Testis (tissue), 2 donors: ENCODE measurements around the gene UNC5CL.

Experiments used
- POLR2A ChIP-seq: fragments of 450-650 bp; IDR thresholded peaks from one replicate; pipeline ENCODE4 v1.6.1; 2017; ENCODE audit warnings: antibody characterized with exemption, mild to moderate bottlenecking, moderate library complexity
- TF ChIP-seq, protein P1 (sequence below), 3 experiments: fragments of 450-650 bp in 2 of 3; fragments of 200-600 bp in 1 of 3; sonication (generic) in 1 of 3; IDR thresholded peaks; one replicate each; pipeline ENCODE4 v1.5.1; 2016 to 2019; ENCODE audit warnings: antibody characterized with exemption in 3 of 3, mild to moderate bottlenecking in 2 of 3, moderate library complexity in 1 of 3

DNA sequence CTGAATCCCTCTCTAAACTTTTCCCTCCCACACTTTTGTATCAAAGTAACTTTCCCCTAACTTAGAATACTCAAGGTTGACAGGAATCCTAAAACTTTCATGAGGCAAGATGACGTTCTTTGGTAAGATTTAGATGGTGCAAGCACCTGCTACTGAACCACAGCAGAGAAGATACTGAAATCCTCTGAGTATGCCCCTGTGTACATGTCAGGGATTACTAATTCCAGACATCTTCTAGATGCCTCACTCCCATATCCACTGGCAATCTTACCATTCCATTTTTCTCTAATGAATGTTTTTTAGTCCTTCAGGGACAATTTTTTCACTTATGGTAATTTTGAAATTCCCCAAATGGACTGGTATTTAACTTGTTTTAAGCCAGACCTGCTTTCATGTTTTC lies 23.0 kb upstream of the UNC5CL start:
- TF ChIP-seq, protein P1, sequence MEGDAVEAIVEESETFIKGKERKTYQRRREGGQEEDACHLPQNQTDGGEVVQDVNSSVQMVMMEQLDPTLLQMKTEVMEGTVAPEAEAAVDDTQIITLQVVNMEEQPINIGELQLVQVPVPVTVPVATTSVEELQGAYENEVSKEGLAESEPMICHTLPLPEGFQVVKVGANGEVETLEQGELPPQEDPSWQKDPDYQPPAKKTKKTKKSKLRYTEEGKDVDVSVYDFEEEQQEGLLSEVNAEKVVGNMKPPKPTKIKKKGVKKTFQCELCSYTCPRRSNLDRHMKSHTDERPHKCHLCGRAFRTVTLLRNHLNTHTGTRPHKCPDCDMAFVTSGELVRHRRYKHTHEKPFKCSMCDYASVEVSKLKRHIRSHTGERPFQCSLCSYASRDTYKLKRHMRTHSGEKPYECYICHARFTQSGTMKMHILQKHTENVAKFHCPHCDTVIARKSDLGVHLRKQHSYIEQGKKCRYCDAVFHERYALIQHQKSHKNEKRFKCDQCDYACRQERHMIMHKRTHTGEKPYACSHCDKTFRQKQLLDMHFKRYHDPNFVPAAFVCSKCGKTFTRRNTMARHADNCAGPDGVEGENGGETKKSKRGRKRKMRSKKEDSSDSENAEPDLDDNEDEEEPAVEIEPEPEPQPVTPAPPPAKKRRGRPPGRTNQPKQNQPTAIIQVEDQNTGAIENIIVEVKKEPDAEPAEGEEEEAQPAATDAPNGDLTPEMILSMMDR (IDR thresholded peaks at IDR 0.05) = no peak
- TF ChIP-seq POLR2A = no peak
